ENCODE results near the gene GAST. TPM values are rescaled to one million over a fixed set of nuclear protein-coding genes. Genes with fewer than 3 reads are reported as not detected.

The GAST gene
- total and polyA plus RNA-seq, 9 donors: not detected

GRCh38 chr17:41678907-41679739, 33.0 kb upstream of the GAST start:
- Histone ChIP-seq H3K27ac (no peak overlapping the region), H3K27me3 (no peaks in the 10 kb centered on the region), H3K36me3 (no peaks in the 10 kb centered on the region), H3K4me3 (no peak overlapping the region), H3K4me1 (ENCODE audit: insufficient read depth) (no peaks in the 10 kb centered on the region), H3K9me3 (no peaks in the 10 kb centered on the region)
- WGBS, 3 donors: 38 to 43% (median 38%) methylated on average over 6 of the region's 6 CpGs
- TF ChIP-seq CTCF (IDR thresholded peaks at IDR 0.05) (no peak), POLR2A (IDR thresholded peaks at IDR 0.05) (no peak), EP300 (IDR thresholded peaks at IDR 0.05) (no peak)
- DNase-seq: no peak
- intact Hi-C loops (cut with DNase I): no loop called here

- Histone ChIP-seq H3K9me3 (no peaks in the 10 kb centered on the region), H3K27ac (no peak overlapping the region), H3K27me3 (no peaks in the 10 kb centered on the region), H3K4me3 (no peak overlapping the region), H3K4me1 (ENCODE audit: insufficient read depth) (no peaks in the 10 kb centered on the region), H3K36me3 (no peaks in the 10 kb centered on the region)
- 51 to 62% (median 55%) methylated on average over 5 of the region's 5 CpGs for WGBS, 3 donors
- no peak for DNase-seq
- intact Hi-C loops (cut with DNase I): no loop called here
- TF ChIP-seq POLR2A (IDR thresholded peaks at IDR 0.05) (no peak), EP300 (IDR thresholded peaks at IDR 0.05) (no peak), CTCF (IDR thresholded peaks at IDR 0.05) (no peak)
These were observed 32.2 kb upstream of the GAST start for GRCh38 chr17:41679740-41680425.

- Histone ChIP-seq H3K9me3 (no peaks in the 10 kb centered on the region), H3K4me1 (ENCODE audit: insufficient read depth) (no peaks in the 10 kb centered on the region), H3K27ac (no peak overlapping the region), H3K4me3 (no peak overlapping the region), H3K36me3 (no peaks in the 10 kb centered on the region), H3K27me3 (no peaks in the 10 kb centered on the region)
- 72 to 79% (median 75%) methylated on average over 10 of the region's 10 CpGs for WGBS, 3 donors
- intact Hi-C loops (cut with DNase I): no loop called here
- no peak for DNase-seq
- TF ChIP-seq CTCF (IDR thresholded peaks at IDR 0.05) (no peak), EP300 (IDR thresholded peaks at IDR 0.05) (no peak), POLR2A (IDR thresholded peaks at IDR 0.05) (no peak)
These were observed 31.6 kb upstream of the GAST start for GRCh38 chr17:41680426-41681040.

GRCh38 chr17:41681776-41682175, 30.4 kb upstream of the GAST start:
- DNase-seq: no peak
- Histone ChIP-seq H3K4me3 (no peak overlapping the region), H3K36me3 (no peaks in the 10 kb centered on the region), H3K27ac (no peak overlapping the region), H3K9me3 (no peaks in the 10 kb centered on the region), H3K4me1 (ENCODE audit: insufficient read depth) (no peaks in the 10 kb centered on the region), H3K27me3 (no peaks in the 10 kb centered on the region)
- 83 to 97% (median 88%) methylated on average over 3 of the region's 3 CpGs for WGBS, 3 donors
- TF ChIP-seq POLR2A (IDR thresholded peaks at IDR 0.05) (no peak), EP300 (IDR thresholded peaks at IDR 0.05) (no peak), CTCF (IDR thresholded peaks at IDR 0.05) (no peak)
- intact Hi-C loops (cut with DNase I): no loop called here

Measured in ovary (tissue), 9 donors.